IPS-15b (cell line): ENCODE measurements around the gene MVK.
"Not testable (repeated sequence)": the region's sequence is repeated elsewhere in the genome, so short reads cannot be mapped to it uniquely, and the experiment has no call there.

Source experiments
- H3K27me3 ChIP-seq: one replicate; pipeline ENCODE4 v1.6.1; 2013; ENCODE audit warnings: low read length; ENCODE audit not compliant: control insufficient read depth, insufficient read depth
- H3K36me3 ChIP-seq: one replicate; pipeline ENCODE4 v1.6.1; 2013; ENCODE audit warnings: low read length; ENCODE audit not compliant: control insufficient read depth, insufficient read depth
- H3K4me1 ChIP-seq: one replicate; pipeline ENCODE4 v1.6.1; 2013; ENCODE audit warnings: mild to moderate bottlenecking, low read length; ENCODE audit not compliant: control insufficient read depth, insufficient read depth
- H3K4me3 ChIP-seq: one replicate; pipeline ENCODE4 v1.5.1; 2013; ENCODE audit warnings: low read depth, low read length
- H3K9ac ChIP-seq: one replicate; pipeline ENCODE4 v1.6.1; 2013; ENCODE audit warnings: low read depth, mild to moderate bottlenecking, low read length
- H3K9me3 ChIP-seq: one replicate; pipeline ENCODE4 v1.6.1; 2013; ENCODE audit warnings: mild to moderate bottlenecking, low read length; ENCODE audit not compliant: control insufficient read depth, insufficient read depth

MVK gene

GRCh38 chr12:109595321-109595902 is 21.8 kb downstream of the MVK start:
- H3K9ac ChIP-seq: no peak overlapping the region
- H3K9me3 ChIP-seq: no peaks in the 10 kb centered on the region
- H3K4me3 ChIP-seq: no peak overlapping the region
- peaks cover 5% of the 10 kb centered on the region for H3K36me3 ChIP-seq
- no peaks in the 10 kb centered on the region for H3K27me3 ChIP-seq
- peaks cover 5% of the 10 kb centered on the region for H3K4me1 ChIP-seq

- H3K4me3 ChIP-seq: no peak overlapping the region
- H3K9ac ChIP-seq: no peak overlapping the region
- H3K27me3 ChIP-seq: no peaks in the 10 kb centered on the region
- H3K9me3 ChIP-seq: no peaks in the 10 kb centered on the region
- no peaks in the 10 kb centered on the region for H3K36me3 ChIP-seq
- peaks cover 5% of the 10 kb centered on the region for H3K4me1 ChIP-seq
Measured at GRCh38 chr12:109596418-109597244, 23.0 kb downstream of the MVK start.

GRCh38 chr12:109597414-109597794 is 23.8 kb downstream of the MVK start:
- Histone ChIP-seq H3K9me3 (no peaks in the 10 kb centered on the region), H3K36me3 (no peaks in the 10 kb centered on the region), H3K9ac (no peak overlapping the region), H3K4me3 (no peak overlapping the region), H3K27me3 (no peaks in the 10 kb centered on the region), H3K4me1 (peaks cover 5% of the 10 kb centered on the region)

- Histone ChIP-seq H3K9ac (no peak overlapping the region), H3K36me3 (no peaks in the 10 kb centered on the region), H3K4me3 (no peak overlapping the region), H3K9me3 (no peaks in the 10 kb centered on the region), H3K27me3 (no peaks in the 10 kb centered on the region), H3K4me1 (peaks cover 5% of the 10 kb centered on the region)
Measured at GRCh38 chr12:109597795-109598427, 24.3 kb downstream of the MVK start.

DNA sequence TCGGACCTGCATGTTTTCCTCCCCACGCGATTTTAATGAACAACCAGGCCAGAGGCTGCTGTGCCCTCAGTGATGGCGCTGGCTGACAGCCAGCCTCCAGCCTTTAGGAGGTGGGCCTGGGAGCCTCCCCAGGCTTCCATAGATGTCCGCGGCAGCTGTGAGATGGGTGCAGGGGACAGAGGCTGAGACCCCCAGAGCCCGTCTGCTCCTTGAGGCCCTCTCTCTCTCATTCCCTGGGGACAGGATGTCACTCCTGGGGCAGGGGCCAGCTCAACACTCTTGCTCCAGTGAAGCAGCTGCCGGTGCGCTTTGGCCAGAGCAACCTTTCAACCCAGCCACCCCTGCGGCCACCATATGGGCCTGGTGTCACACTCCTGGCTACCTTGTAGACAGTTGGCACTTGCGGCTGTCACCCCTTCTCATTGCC is 24.8 kb downstream of the MVK start:
- Histone ChIP-seq H3K4me1 (peaks cover 5% of the 10 kb centered on the region), H3K27me3 (no peaks in the 10 kb centered on the region)

DNA sequence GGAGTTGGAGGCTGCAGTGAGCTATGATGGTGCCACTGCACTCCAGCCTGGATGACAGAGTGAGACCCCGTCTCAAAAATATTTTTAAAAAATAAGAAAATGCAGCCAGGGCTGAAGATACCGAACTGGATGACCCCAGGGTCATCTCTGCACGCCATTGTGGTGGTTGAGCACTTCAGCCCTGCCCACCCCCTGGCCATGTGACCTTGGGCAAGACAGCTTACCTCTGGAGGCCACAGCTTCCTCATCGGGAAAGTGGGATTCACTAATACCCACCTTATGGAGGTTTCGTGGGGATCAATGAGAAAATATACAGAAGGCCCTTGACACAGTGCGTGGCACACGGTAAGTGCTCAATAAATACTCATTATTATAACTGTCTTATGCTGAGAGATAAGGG is 25.5 kb downstream of the MVK start:
- no peaks in the 10 kb centered on the region for H3K36me3 ChIP-seq
- no peak overlapping the region for H3K4me3 ChIP-seq
- H3K9me3 ChIP-seq: no peaks in the 10 kb centered on the region
- no peaks in the 10 kb centered on the region for H3K27me3 ChIP-seq
- no peak overlapping the region for H3K9ac ChIP-seq
- H3K4me1 ChIP-seq: peaks cover 5% of the 10 kb centered on the region

More for the DNA sequence above, 24.8 kb downstream of the MVK start:
- no peaks in the 10 kb centered on the region for H3K9me3 ChIP-seq
- H3K36me3 ChIP-seq: no peaks in the 10 kb centered on the region
- no peak overlapping the region for H3K9ac ChIP-seq
- H3K4me3 ChIP-seq: no peak overlapping the region

- Histone ChIP-seq H3K27me3 (no peaks in the 10 kb centered on the region), H3K4me3 (no peak overlapping the region), H3K4me1 (peaks cover 5% of the 10 kb centered on the region), H3K9me3 (no peaks in the 10 kb centered on the region), H3K9ac (no peak overlapping the region), H3K36me3 (no peaks in the 10 kb centered on the region)
Measured at GRCh38 chr12:109600481-109600880, 26.9 kb downstream of the MVK start.

DNA sequence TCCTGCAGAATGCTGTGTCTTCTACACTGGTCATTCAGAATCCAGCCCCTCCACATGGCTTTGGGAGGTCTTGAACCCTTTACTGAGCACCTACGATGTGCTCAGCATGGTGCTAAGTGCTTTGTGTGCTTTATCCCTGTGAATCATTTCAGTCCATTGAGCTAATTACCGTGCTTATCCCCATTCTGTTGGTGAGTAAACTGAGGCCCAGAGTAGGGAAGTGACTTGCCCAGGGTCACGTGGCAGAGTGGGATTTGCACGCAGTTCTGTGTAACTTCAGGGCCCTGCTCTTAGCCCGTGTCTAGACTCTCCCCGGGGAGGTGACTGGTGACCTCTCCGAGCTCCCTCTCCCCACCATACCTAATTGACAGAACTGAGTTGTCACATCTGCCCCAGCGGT is 27.4 kb downstream of the MVK start:
- Histone ChIP-seq H3K27me3 (no peaks in the 10 kb centered on the region), H3K9me3 (no peaks in the 10 kb centered on the region), H3K4me1 (peaks cover 5% of the 10 kb centered on the region), H3K36me3 (no peaks in the 10 kb centered on the region), H3K4me3 (no peak overlapping the region), H3K9ac (no peak overlapping the region)

- H3K4me3 ChIP-seq: no peak overlapping the region
- H3K9ac ChIP-seq: no peak overlapping the region
- no peaks in the 10 kb centered on the region for H3K27me3 ChIP-seq
- H3K36me3 ChIP-seq: no peaks in the 10 kb centered on the region
- no peaks in the 10 kb centered on the region for H3K9me3 ChIP-seq
- H3K4me1 ChIP-seq: peaks cover 5% of the 10 kb centered on the region
Measured at GRCh38 chr12:109601557-109601956, 28.0 kb downstream of the MVK start.

DNA sequence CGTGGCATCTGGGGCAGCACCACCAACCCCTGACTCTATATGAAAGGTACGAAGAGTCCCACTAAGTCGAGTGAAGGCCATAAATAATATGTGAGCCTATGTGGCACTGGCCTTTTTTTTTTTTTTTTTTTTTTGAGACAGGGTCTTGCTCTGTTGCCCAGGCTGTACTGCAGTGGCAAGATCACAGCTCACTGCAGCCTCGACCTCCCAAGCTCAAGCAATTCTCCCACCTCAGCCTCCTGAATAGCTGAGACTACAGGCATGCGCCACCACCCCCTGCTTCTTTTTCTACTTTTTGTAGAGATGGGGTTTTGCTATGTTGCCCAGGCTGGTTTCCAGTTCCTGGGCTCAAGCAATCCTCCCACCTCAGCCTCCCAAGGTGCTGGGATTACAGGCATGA is 28.5 kb downstream of the MVK start:
- not testable (repeated sequence) for H3K4me3 ChIP-seq, H3K36me3 ChIP-seq

DNA sequence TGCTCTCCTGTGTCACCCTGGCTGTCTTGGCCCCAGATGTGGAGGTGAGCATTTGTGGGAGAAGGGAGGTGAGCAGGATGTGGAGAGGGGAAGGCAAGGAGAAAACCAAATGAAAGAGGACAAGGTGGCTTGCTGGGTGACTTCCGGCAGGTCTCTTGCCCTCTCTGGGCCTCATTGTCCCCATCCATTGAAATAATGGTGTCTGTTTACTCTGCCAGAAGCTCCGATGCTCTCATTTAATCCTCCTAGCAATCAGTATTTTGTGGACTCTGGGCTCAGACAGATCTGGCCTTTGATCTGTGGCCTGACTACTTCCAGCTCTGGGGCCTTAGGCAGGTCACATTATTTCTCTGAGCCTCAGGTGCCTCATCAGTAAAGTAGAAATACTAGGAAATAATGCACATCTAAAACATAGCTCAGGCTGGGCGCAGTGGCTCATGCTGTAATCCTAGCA is 30.6 kb downstream of the MVK start:
- no peaks in the 10 kb centered on the region for H3K27me3 ChIP-seq
- H3K9me3 ChIP-seq: no peaks in the 10 kb centered on the region
- H3K9ac ChIP-seq: no peak overlapping the region
- no peaks in the 10 kb centered on the region for H3K4me1 ChIP-seq
- no peaks in the 10 kb centered on the region for H3K36me3 ChIP-seq
- H3K4me3 ChIP-seq: no peak overlapping the region

More for the DNA sequence above, 28.5 kb downstream of the MVK start:
- H3K9ac ChIP-seq, H3K9me3 ChIP-seq, H3K4me1 ChIP-seq, H3K27me3 ChIP-seq: not testable (repeated sequence)

DNA sequence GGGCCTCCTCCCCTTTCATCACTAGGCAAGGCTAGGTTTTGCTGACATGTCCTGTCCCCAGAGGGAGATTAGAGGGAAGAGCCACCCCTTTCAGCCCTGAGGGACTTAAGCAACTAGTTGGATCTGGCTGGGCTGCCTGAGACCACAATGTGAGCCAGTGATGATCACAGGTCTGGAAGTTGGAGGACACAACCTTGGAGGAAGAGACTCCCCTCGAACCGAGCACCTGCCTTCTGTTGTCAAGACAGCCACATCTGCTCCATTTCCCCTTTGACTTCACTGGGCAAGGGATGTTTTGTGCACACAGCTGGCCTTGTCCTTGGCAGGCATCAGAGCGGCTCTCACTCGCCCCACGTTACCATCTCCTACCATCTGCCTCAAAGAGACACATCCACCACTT is 31.4 kb downstream of the MVK start:
- H3K9me3 ChIP-seq: no peaks in the 10 kb centered on the region
- no peaks in the 10 kb centered on the region for H3K36me3 ChIP-seq
- no peaks in the 10 kb centered on the region for H3K4me1 ChIP-seq

More for the DNA sequence above, 31.4 kb downstream of the MVK start:
- no peak overlapping the region for H3K4me3 ChIP-seq
- no peak overlapping the region for H3K9ac ChIP-seq
- no peaks in the 10 kb centered on the region for H3K27me3 ChIP-seq
